GM21717 (cell line): Measurements from ENCODE around the gene ALDH1L1.

Experiments used
- ATAC-seq: cut with Tn5 transposase; IDR thresholded peaks from one replicate; pipeline ENCODE4 v1.9.1; 2021; ENCODE audit warnings: mild to moderate bottlenecking, moderate library complexity; ENCODE audit not compliant: unreplicated experiment

The ALDH1L1 gene

GRCh38 chr3:126180477-126181397 lies at the start of gene ALDH1L1:
ALDH1L1 (minus strand) TSS chr3:126180586; CDS start chr3:126160979, 19,607 bp downstream.
- no peak for ATAC-seq

- ATAC-seq = no peak
Measured at GRCh38 chr3:126226374-126226773, 46.0 kb upstream of the ALDH1L1 start.

GRCh38 chr3:126216416-126216815 lies 36.0 kb upstream of the ALDH1L1 start:
- ATAC-seq = no peak

- no peak for ATAC-seq
Measured at GRCh38 chr3:126213379-126214028, 33.1 kb upstream of the ALDH1L1 start.

- no peak for ATAC-seq
Measured at GRCh38 chr3:126212620-126213378, 32.4 kb upstream of the ALDH1L1 start.

- ATAC-seq = no peak
Measured at GRCh38 chr3:126212250-126212619, 31.8 kb upstream of the ALDH1L1 start.

GRCh38 chr3:126211569-126211968 lies 31.2 kb upstream of the ALDH1L1 start:
- no peak for ATAC-seq

- no peak for ATAC-seq
Measured at GRCh38 chr3:126210606-126211005, 30.2 kb upstream of the ALDH1L1 start.

GRCh38 chr3:126209741-126210140 lies 29.4 kb upstream of the ALDH1L1 start:
- ATAC-seq = no peak

- ATAC-seq = no peak
Measured at GRCh38 chr3:126208606-126209256, 28.3 kb upstream of the ALDH1L1 start.

- ATAC-seq = no peak
Measured at GRCh38 chr3:126208182-126208581, 27.8 kb upstream of the ALDH1L1 start.

GRCh38 chr3:126207166-126207565 lies 26.8 kb upstream of the ALDH1L1 start:
- ATAC-seq = no peak

- no peak for ATAC-seq
Measured at GRCh38 chr3:126205717-126206655, 25.6 kb upstream of the ALDH1L1 start.

GRCh38 chr3:126202680-126203079 lies 22.3 kb upstream of the ALDH1L1 start:
- no peak for ATAC-seq

- no peak for ATAC-seq
Measured at GRCh38 chr3:126202276-126202675, 21.9 kb upstream of the ALDH1L1 start.

- ATAC-seq = no peak
Measured at GRCh38 chr3:126201168-126201567, 20.8 kb upstream of the ALDH1L1 start.

GRCh38 chr3:126200534-126200933 lies 20.1 kb upstream of the ALDH1L1 start:
- ATAC-seq = no peak

- no peak for ATAC-seq
Measured at GRCh38 chr3:126199256-126199655, 18.9 kb upstream of the ALDH1L1 start.

GRCh38 chr3:126197854-126198584 lies 17.6 kb upstream of the ALDH1L1 start:
- no peak for ATAC-seq
